ENCODE measurements around the gene MPHOSPH9.

- TF ChIP-seq EZH2 (IDR thresholded peaks at IDR 0.05) = no peak
- TF ChIP-seq, protein P1, sequence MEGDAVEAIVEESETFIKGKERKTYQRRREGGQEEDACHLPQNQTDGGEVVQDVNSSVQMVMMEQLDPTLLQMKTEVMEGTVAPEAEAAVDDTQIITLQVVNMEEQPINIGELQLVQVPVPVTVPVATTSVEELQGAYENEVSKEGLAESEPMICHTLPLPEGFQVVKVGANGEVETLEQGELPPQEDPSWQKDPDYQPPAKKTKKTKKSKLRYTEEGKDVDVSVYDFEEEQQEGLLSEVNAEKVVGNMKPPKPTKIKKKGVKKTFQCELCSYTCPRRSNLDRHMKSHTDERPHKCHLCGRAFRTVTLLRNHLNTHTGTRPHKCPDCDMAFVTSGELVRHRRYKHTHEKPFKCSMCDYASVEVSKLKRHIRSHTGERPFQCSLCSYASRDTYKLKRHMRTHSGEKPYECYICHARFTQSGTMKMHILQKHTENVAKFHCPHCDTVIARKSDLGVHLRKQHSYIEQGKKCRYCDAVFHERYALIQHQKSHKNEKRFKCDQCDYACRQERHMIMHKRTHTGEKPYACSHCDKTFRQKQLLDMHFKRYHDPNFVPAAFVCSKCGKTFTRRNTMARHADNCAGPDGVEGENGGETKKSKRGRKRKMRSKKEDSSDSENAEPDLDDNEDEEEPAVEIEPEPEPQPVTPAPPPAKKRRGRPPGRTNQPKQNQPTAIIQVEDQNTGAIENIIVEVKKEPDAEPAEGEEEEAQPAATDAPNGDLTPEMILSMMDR (IDR thresholded peaks at IDR 0.05) = no peak
Observed at GRCh38 chr12:123107926-123108681, 124.8 kb downstream of the MPHOSPH9 start.

Measured in neural progenitor cell (in vitro differentiated cells).